Upper lobe of left lung (tissue), 4 donors: Measurements from ENCODE around the gene CD70.
"Not testable (repeated sequence)": the region's sequence is repeated elsewhere in the genome, so short reads cannot be mapped to it uniquely, and the experiment has no call there.

Experiments
- POLR2A ChIP-seq, 4 donors: fragments of 450-650 bp; IDR thresholded peaks; one replicate each; pipeline ENCODE4 v1.5.1; 2016 to 2017; ENCODE audit warnings: antibody characterized with exemption in 4 of 4, mild to moderate bottlenecking in 2 of 4
- POLR2AphosphoS5 ChIP-seq, 2 donors: sonication (generic); formaldehyde crosslinking; IDR thresholded peaks; one replicate each; pipeline ENCODE4 v1.5.1; 2017; ENCODE audit warnings: antibody characterized with exemption in 2 of 2
- TF ChIP-seq, protein P1 (sequence below), 6 experiments: fragments of 450-650 bp in 4 of 6; fragments of 200-600 bp in 2 of 6; sonication (generic) in 2 of 6; IDR thresholded peaks; one replicate each; pipeline ENCODE4 v1.5.1; 2016 to 2019; ENCODE audit warnings: antibody characterized with exemption in 6 of 6

DNA sequence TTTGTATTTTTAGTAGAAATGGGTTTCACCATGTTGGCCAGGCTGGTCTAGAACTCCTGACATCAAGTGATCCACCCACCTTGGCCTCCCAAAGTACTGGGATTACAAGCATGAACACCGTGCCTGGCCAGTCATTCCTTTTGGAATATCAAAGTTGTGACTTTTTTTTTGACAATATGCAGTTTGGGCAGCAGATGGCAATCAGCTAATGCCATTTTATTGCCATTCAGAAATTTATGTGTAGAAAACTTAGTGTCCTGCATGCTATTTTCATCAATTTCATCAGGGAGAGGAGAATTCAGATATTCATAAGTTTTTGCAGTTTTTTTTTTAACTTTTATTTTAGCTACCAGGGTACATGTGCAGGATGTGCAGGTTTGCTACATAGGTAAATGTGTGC is 28.5 kb downstream of the CD70 start:
- TF ChIP-seq, protein P1, sequence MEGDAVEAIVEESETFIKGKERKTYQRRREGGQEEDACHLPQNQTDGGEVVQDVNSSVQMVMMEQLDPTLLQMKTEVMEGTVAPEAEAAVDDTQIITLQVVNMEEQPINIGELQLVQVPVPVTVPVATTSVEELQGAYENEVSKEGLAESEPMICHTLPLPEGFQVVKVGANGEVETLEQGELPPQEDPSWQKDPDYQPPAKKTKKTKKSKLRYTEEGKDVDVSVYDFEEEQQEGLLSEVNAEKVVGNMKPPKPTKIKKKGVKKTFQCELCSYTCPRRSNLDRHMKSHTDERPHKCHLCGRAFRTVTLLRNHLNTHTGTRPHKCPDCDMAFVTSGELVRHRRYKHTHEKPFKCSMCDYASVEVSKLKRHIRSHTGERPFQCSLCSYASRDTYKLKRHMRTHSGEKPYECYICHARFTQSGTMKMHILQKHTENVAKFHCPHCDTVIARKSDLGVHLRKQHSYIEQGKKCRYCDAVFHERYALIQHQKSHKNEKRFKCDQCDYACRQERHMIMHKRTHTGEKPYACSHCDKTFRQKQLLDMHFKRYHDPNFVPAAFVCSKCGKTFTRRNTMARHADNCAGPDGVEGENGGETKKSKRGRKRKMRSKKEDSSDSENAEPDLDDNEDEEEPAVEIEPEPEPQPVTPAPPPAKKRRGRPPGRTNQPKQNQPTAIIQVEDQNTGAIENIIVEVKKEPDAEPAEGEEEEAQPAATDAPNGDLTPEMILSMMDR (IDR thresholded peaks at IDR 0.05) = not testable (repeated sequence)
- TF ChIP-seq POLR2AphosphoS5, POLR2A (IDR thresholded peaks at IDR 0.05): not testable (repeated sequence)
